ENCODE data around the gene CFAP161.

GRCh38 chr15:81189583-81190283 is 55.7 kb downstream of the CFAP161 start:
- TF ChIP-seq POLR2A (IDR thresholded peaks at IDR 0.05; ENCODE audit: low read depth, low read length) (no peak), POLR2AphosphoS5 (IDR thresholded peaks at IDR 0.05; ENCODE audit: low read depth, low read length) (no peak), POU2F2 (IDR thresholded peaks at IDR 0.05; ENCODE audit: low read depth, low read length) (no peak), TAF1 (IDR thresholded peaks at IDR 0.05; ENCODE audit: low read depth, low read length) (no peak), PAX5 (IDR thresholded peaks at IDR 0.05; ENCODE audit: insufficient read depth, low read length, severe bottlenecking) (no peak), SPI1 (IDR thresholded peaks at IDR 0.05; ENCODE audit: low read depth, low read length) (no peak)
